A549 (cell line): ENCODE measurements around the gene UVRAG.

Source experiments
- CHD4 ChIP-seq: fragments of 200-600 bp; sonication (generic); IDR thresholded peaks from 2 replicates; pipeline ENCODE4 v1.6.1; 2016; ENCODE audit warnings: antibody characterized with exemption, mild to moderate bottlenecking, borderline replicate concordance
- GATA3 ChIP-seq: IDR thresholded peaks from 2 replicates; pipeline ENCODE4 v1.6.1; 2012; ENCODE audit warnings: borderline replicate concordance
- JUN ChIP-seq, 2 experiments: fragments of >200 bp; sonication (Bioruptor Twin); formaldehyde crosslinking; IDR thresholded peaks; 2 replicates in 1 of 2; 3 replicates in 1 of 2; pipeline ENCODE4 v1.6.1; 2016 to 2017
- MAFK ChIP-seq: fragments of 450-650 bp; IDR thresholded peaks from 2 replicates; pipeline ENCODE4 v1.6.1; 2014; ENCODE audit not compliant: partially characterized antibody
- POLR2A ChIP-seq: IDR thresholded peaks from 2 replicates; pipeline ENCODE4 v1.6.1; 2012; ENCODE audit warnings: mild to moderate bottlenecking, low read length
- RFX5 ChIP-seq: fragments of 450-650 bp; IDR thresholded peaks from 2 replicates; pipeline ENCODE4 v1.7.1; 2014; ENCODE audit warnings: antibody characterized with exemption, mild to moderate bottlenecking, moderate library complexity
- SMC3 ChIP-seq: fragments of >200 bp; sonication (Bioruptor Twin); formaldehyde crosslinking; IDR thresholded peaks from 3 replicates; pipeline ENCODE4 v1.6.1; 2018; ENCODE audit warnings: inconsistent platforms
- SREBF2 ChIP-seq: fragments of 450-650 bp; IDR thresholded peaks from 2 replicates; pipeline ENCODE4 v1.6.1; 2014; ENCODE audit warnings: mild to moderate bottlenecking, moderate library complexity
- TF ChIP-seq, protein P1 (sequence below): fragments of >200 bp; sonication (Bioruptor Twin); formaldehyde crosslinking; IDR thresholded peaks from 3 replicates; pipeline ENCODE4 v1.5.1; 2016
- TF ChIP-seq, protein P2 (sequence below): fragments of 150-350 bp; IDR thresholded peaks from 2 replicates; pipeline ENCODE4 v1.6.1; 2014; ENCODE audit warnings: low read depth, mild to moderate bottlenecking, low read length
- TF ChIP-seq, protein P3 (sequence below): fragments of 450-650 bp; IDR thresholded peaks from 2 replicates; pipeline ENCODE4 v1.6.1; 2014; ENCODE audit warnings: antibody characterized with exemption
- TF ChIP-seq, protein P4 (sequence below): fragments of >200 bp; sonication (Bioruptor Twin); formaldehyde crosslinking; IDR thresholded peaks from 3 replicates; pipeline ENCODE4 v1.6.1; 2016

DNA sequence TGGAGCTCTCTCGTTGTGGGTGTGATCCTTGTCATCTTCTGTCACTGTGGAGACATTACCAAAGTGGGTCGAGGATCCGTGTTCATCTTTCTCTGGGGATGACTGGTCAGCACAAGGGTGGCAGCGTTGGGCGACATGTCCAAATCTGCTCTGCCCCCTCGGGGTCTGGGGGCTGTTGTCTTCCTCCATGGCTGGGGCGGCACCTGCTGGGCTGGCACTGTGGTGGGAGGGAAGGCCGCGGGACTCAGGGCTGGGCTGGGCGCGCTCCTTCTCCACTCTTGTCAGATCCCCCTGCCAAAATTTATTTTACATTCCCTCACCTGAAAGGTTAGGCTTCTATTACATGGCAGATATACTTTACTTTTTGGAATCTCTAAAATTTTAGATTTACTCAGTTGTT, 96.4 kb downstream of the UVRAG start:
- TF ChIP-seq, protein P1, sequence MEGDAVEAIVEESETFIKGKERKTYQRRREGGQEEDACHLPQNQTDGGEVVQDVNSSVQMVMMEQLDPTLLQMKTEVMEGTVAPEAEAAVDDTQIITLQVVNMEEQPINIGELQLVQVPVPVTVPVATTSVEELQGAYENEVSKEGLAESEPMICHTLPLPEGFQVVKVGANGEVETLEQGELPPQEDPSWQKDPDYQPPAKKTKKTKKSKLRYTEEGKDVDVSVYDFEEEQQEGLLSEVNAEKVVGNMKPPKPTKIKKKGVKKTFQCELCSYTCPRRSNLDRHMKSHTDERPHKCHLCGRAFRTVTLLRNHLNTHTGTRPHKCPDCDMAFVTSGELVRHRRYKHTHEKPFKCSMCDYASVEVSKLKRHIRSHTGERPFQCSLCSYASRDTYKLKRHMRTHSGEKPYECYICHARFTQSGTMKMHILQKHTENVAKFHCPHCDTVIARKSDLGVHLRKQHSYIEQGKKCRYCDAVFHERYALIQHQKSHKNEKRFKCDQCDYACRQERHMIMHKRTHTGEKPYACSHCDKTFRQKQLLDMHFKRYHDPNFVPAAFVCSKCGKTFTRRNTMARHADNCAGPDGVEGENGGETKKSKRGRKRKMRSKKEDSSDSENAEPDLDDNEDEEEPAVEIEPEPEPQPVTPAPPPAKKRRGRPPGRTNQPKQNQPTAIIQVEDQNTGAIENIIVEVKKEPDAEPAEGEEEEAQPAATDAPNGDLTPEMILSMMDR: no peak
- no peak for TF ChIP-seq JUN (IDR thresholded peaks at IDR 0.05)
- TF ChIP-seq, protein P2, sequence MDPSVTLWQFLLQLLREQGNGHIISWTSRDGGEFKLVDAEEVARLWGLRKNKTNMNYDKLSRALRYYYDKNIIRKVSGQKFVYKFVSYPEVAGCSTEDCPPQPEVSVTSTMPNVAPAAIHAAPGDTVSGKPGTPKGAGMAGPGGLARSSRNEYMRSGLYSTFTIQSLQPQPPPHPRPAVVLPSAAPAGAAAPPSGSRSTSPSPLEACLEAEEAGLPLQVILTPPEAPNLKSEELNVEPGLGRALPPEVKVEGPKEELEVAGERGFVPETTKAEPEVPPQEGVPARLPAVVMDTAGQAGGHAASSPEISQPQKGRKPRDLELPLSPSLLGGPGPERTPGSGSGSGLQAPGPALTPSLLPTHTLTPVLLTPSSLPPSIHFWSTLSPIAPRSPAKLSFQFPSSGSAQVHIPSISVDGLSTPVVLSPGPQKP: no peak
- no peak for TF ChIP-seq POLR2A
- TF ChIP-seq RFX5: no peak
- TF ChIP-seq, protein P3, sequence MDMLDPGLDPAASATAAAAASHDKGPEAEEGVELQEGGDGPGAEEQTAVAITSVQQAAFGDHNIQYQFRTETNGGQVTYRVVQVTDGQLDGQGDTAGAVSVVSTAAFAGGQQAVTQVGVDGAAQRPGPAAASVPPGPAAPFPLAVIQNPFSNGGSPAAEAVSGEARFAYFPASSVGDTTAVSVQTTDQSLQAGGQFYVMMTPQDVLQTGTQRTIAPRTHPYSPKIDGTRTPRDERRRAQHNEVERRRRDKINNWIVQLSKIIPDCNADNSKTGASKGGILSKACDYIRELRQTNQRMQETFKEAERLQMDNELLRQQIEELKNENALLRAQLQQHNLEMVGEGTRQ: no peak
- no peak for TF ChIP-seq CHD4
- no peak for TF ChIP-seq GATA3
- no peak for TF ChIP-seq SMC3
- TF ChIP-seq SREBF2: no peak
- no peak for TF ChIP-seq MAFK
- TF ChIP-seq, protein P4, sequence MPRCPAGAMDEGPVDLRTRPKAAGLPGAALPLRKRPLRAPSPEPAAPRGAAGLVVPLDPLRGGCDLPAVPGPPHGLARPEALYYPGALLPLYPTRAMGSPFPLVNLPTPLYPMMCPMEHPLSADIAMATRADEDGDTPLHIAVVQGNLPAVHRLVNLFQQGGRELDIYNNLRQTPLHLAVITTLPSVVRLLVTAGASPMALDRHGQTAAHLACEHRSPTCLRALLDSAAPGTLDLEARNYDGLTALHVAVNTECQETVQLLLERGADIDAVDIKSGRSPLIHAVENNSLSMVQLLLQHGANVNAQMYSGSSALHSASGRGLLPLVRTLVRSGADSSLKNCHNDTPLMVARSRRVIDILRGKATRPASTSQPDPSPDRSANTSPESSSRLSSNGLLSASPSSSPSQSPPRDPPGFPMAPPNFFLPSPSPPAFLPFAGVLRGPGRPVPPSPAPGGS: no peak
